T47D (cell line): ENCODE measurements around the gene FTH1.
A peak's percentile ranks its signal among the peaks of the same experiment; 100 is the strongest.

Source experiments
- DNase-seq, 2 experiments: peaks; one replicate each; pipeline versions ENCODE4 v3.0.0 to v3.0.0-alpha.2; 2011 to 2012; ENCODE audit warnings: low read depth in 1 of 2, low spot score in 1 of 2
- JUND ChIP-seq: IDR thresholded peaks from 2 replicates; pipeline ENCODE4 v1.6.1; 2012; ENCODE audit warnings: low read depth
- in situ Hi-C: cut with HindIII; loops from 2 replicates; pipeline ENCODE4 v1.10.0; 2016; ENCODE audit warnings: low sequenced_read_pairs, low pct_unique_long_range_greater_than_20kb

The FTH1 gene

DNA sequence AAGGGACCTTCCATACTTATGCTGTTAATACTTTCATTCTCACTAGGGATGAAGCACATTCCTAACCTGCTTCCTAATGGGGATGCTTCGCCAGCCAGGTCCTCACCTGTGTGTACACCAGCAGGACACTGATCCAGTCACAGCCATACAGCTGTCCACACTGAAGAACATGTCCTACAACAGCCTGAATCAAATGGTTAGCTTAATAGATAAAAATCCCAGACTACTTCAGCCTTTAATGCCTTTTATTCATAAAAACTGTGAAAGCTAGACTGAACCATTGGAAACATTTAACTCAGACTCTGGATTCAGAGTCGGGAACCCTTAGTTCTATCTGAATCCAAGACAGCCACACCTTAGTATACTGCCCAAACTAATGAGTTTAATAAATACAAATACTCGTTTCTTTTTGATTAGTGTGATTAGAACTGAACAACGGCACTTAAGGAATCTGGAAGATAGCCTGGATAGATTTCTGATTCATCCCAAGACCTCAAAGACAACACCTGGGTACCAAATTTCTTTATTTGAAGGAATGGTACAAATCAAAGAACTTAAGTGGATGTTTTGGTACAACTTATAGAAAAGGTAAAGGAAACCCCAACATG is 3.3 kb downstream of the FTH1 start:
- in situ Hi-C loops, result no loop called here
- TF ChIP-seq JUND, result no peak
- DNase-seq, result no peak

DNA sequence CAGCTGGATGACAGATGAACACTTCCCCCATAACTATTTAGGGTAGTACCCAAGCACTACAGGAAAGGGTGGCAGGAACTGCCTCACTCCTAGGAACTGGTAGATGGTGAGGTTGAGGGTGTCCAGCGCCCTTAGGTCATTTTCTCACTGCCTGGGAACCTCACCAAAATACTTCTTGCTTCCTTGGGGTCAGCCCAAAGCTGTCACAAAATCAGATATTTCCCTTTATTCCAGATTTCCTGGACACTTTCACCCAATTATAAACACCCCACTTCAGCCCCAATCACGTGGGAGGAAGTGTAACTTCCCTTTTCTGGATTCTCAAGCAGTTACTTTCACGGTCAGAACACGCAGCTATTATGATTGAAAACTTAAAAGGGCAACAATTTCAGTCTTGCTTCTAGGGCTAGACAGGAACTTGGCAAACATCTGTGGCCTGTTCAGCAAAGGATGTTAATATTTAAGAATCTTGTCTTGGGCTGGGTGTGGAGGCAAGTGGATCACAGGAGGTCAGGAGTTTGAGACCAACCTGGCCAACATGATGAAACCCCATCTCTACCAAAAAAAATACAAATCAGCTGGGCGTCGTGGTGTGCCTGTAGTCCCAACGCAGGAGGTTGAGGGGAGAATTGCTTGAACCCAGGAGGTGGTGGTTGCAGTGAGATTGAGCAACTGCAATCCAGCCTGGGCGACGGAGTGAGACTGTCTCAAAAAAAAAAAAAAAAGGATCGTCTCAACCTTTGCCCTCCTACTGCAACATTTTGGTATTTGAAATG is 4.0 kb downstream of the FTH1 start:
- in situ Hi-C loops, result no loop called here
- DNase-seq, result no peak
- TF ChIP-seq JUND, result peak; percentile 16; the same call in 1 of the 2 replicates

DNA sequence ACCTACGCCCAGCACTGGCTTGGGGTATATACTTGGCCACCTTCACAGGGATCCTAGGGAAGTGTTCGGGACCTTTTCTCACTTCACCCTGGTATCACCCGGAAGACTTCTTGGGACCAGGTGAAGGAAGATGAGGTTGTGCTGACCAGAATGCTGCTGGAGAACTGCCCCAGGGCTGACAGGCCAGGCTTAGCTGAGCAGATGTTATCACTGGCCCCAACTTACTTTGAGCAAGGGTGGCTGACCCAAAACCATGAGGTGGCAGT is 4.5 kb downstream of the FTH1 start:
- in situ Hi-C loops, result no loop called here
- DNase-seq, result peak in 1 of 2 experiments; percentile 46
- TF ChIP-seq JUND, result no peak

DNA sequence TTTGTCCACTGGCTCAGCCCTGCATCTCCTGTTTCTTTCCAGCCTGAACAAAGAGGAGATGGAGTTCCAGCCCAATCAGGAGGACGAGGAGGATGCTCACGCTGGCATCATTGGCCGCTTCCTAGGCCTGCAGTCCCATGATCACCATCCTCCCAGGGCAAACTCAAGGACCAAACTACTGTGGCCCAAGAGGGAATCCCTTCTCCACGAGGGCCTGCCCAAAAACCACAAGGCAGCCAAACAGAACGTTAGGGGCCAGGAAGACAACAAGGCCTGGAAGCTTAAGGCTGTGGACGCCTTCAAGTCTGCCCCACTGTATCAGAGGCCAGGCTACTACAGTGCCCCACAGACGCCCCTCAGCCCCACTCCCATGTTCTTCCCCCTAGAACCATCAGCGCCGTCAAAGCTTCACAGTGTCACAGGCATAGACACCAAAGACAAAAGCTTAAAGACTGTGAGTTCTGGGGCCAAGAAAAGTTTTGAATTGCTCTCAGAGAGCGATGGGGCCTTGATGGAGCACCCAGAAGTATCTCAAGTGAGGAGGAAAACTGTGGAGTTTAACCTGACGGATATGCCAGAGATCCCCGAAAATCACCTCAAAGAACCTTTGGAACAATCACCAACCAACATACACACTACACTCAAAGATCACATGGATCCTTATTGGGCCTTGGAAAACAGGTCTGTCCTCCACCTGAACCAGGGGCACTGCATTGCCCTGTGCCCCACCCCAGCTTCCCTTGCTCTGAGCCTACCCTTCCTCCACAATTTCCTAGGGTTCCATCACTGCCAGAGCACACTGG is 5.0 kb downstream of the FTH1 start:
- in situ Hi-C loops, result no loop called here
- DNase-seq, result no peak
- no peak for TF ChIP-seq JUND

DNA sequence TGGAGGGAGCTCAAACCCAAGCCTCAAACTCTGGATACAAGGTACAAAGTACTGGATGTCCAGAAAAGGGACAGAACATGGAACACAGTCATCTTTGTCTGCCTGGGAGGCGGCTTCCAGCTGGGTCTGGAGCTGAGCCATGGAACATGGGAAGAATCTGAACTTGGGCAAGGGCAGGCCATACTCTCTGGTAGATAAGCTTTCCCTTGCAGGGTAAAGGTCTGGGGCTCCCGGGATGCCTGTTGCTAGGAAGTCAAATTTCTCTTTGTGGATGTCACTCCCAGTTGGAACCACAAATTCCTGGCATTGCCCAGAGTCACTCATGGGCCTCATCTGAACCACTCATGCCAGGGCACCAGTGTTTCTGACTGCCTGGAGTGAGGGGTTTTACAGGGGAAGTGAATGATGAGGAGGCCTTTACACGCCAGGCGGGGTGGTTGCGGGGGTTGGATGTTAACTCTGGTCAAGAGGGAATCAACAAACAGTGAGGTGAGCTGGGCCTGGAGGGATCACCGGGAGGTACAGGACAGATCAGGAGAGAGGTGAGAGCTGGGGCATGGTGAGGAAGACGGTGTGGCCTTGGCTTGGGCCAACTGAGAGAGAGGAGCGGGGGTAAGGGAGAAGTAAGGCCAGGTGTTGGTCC is 5.7 kb downstream of the FTH1 start:
- no peak for TF ChIP-seq JUND
- in situ Hi-C loops, result no loop called here
- no peak for DNase-seq

DNA sequence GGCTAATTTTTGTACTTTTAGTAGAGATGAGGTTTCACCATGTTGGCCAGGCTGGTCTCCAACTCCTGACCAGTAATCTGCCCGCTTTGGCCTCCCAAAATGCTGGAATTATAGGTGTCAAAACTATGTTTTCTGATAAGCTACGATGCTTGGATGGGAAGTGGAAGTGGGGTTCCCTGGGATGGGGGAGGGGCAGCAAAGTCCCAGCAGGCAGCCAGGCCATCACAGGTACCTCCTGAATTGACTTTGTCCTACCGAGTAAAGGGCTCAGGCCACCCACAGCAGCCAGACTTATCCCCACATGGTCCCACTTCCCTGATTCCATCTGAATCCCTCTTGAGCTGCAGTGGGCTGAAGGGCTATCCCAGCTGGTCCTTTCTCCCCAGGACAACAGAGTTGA is 6.9 kb downstream of the FTH1 start:
- TF ChIP-seq JUND, result no peak
- in situ Hi-C loops, result no loop called here
- no peak for DNase-seq

DNA sequence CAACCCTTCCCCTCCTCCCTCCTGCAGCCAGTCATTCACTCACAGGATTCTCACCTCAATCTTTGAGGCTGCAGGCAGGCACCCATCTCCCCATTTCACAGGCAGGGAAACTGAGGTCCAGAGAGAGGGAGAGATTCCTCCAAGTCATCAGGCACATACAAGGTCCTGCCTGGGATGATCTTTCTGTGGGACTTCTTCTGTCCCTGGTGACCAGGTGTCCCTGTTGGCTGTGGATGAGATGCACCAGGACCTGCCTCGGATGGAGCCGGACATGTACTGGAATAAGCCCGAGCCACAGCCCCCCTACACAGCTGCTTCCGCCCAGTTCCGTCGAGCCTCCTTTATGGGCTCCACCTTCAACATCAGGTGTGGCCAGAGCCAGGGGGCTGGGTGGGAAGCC is 7.8 kb downstream of the FTH1 start:
- no peak for TF ChIP-seq JUND
- no peak for DNase-seq
- in situ Hi-C loops, result no loop called here

DNA sequence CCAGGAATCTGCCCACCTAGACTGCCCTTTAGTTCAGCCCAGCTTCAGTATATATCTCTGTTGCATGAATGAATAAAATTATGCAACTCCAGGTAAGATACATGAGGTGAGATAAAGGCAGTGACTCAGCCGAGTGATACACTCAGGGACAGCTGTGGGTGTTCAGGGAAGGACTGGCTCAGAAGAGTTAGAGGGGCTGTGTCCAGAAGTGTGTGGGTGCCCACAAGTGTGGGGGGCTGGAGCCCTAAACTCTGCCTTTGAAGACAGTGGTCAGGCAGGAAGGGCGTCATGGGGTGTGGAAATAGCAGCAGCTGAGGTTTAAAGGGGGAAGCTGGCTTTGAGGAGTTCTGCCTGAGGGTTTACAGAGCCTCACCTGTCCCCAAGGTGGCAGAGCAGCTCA is 8.3 kb downstream of the FTH1 start:
- in situ Hi-C loops, result no loop called here
- no peak for TF ChIP-seq JUND
- no peak for DNase-seq

DNA sequence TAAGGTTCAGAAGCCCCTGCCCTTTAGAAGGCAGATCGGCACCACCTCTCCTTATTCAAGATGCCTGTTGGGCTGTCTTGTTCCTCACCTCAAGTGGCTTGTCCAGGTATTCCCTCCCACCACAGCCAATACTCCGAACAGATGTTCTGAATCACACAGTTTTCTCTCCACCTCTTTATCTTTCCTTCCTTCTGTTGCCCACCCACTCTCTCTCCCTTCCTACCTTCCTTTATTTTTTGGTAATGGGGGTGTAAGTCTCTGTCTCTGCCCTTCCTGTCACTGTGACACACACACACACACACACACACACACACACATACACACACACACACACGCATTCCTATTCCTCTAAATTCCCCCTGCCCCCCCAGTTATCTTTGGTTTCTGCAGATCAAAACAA is 8.8 kb downstream of the FTH1 start:
- no peak for TF ChIP-seq JUND
- in situ Hi-C loops, result no loop called here
- DNase-seq, result no peak

DNA sequence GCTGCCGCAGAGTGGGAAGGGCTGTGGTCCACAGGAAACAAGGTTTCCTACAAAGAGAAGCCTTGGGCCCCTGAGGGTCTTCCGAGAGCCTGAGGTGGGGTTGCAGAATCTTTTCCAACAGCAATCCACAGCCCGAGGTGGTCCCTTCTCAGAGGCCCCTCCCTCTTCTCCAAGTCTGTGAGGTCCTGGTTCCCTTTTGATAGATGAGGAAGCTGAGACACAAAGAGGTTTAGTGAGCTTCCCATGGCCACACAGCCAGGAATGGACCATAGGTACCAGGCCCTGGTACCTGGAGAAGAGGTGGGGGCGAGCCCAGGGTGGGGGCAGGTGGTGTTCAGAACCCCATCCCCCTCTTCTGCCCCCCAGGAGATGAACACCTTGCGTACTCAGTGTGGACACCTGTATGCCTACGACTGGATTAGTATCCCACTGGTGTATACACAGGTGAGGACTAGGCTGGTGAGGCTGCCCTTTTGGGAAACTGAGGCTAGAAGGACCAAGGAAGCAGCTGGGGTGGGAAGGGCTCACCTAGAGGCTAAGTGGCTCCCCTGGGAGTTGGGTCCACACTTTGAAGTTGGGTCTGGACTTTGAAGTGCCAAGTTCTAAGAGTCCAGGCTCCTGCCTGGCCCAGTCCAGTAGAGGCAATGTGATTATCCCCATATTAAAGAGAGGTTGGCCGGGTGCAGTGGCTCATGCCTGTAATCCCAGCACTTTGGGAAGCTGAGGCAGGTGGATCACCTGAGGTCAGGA is 10.2 kb downstream of the FTH1 start:
- in situ Hi-C loops, result no loop called here
- no peak for DNase-seq
- TF ChIP-seq JUND, result no peak

DNA sequence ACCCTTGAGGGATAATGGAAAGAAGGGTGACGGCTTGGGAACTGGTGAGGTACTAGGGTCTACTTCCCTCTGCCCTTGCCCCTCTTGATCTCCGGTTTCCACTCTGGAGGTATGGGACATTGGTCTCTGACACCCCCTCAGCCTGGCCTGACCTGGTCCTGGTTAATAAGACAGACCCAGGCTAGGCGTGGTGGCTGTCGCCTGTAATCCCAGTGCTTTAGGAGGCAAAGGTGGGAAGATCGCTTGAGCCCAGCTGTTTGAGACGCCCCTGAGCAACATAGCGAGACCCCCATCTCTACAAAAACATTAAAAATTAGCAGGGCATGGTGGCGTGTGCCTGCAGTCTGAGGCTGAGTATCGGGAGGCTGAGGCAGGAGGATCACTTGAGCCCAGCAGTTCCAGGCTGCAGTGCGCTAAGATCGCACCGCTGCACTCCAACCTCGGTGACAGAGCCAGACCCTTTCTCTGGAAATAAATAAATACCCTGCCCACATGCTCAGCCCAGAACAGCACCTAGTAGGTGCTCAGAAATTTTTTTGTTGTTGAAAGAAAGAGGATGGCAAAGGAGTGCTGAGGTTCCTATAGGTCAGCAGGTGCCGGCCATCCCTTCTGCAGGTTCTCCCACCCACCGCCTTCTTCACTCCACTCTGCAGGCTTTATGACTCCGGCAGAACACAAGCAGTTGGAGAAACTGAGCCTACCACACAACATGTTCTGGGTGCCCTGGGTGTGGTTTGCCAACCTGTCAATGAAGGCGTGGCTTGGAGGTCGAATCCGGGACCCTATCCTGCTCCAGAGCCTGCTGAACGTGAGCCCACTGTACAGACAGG is 11.0 kb downstream of the FTH1 start:
- no peak for TF ChIP-seq JUND
- in situ Hi-C loops, result no loop called here
- DNase-seq, result no peak
